Muscle layer of colon (tissue), 2 donors: ENCODE results near the gene CCDC174.

Experiments
- H3K27ac ChIP-seq: one replicate; pipeline ENCODE4 v1.7.0; 2013; ENCODE audit warnings: low read depth, mild to moderate bottlenecking, low read length, moderate library complexity
- H3K27me3 ChIP-seq, 2 donors: one replicate each; pipeline ENCODE4 v1.7.0; 2013; ENCODE audit warnings: low read length in 2 of 2, mild to moderate bottlenecking in 2 of 2; ENCODE audit not compliant: insufficient read depth in 2 of 2, control insufficient read depth in 1 of 2
- H3K36me3 ChIP-seq: one replicate; pipeline ENCODE4 v1.7.0; 2013; ENCODE audit warnings: mild to moderate bottlenecking, low read length; ENCODE audit not compliant: insufficient read depth
- H3K4me1 ChIP-seq: one replicate; pipeline ENCODE4 v1.7.0; 2013; ENCODE audit warnings: mild to moderate bottlenecking, low read length; ENCODE audit not compliant: insufficient read depth
- H3K4me3 ChIP-seq, 2 donors: one replicate each; pipeline ENCODE4 v1.7.0; 2013; ENCODE audit warnings: low read length in 2 of 2, low read depth in 1 of 2, mild to moderate bottlenecking in 1 of 2, moderate library complexity in 1 of 2
- H3K9ac ChIP-seq: one replicate; pipeline ENCODE4 v1.7.0; 2013; ENCODE audit warnings: low read length
- H3K9me3 ChIP-seq: one replicate; pipeline ENCODE4 v1.7.0; 2013; ENCODE audit warnings: mild to moderate bottlenecking, low read length
- donor health status: abdominal sarcoma.
- donor health status: Adenocarcinoma of cecum.

CCDC174 gene

GRCh38 chr3:14614189-14614588 is 37.4 kb upstream of the CCDC174 start:
- Histone ChIP-seq H3K4me1 (no peaks in the 10 kb centered on the region), H3K4me3 (no peak overlapping the region), H3K27me3 (no peaks in the 10 kb centered on the region), H3K36me3 (no peaks in the 10 kb centered on the region), H3K9me3 (no peaks in the 10 kb centered on the region), H3K27ac (no peak overlapping the region), H3K9ac (no peak overlapping the region)

- no peak overlapping the region for H3K27ac ChIP-seq
- H3K27me3 ChIP-seq: no peaks in the 10 kb centered on the region
- H3K4me3 ChIP-seq: no peak overlapping the region
- H3K4me1 ChIP-seq: no peaks in the 10 kb centered on the region
- H3K9me3 ChIP-seq: no peaks in the 10 kb centered on the region
- H3K9ac ChIP-seq: no peak overlapping the region
- H3K36me3 ChIP-seq: no peaks in the 10 kb centered on the region
Measured at GRCh38 chr3:14614862-14615261, 36.7 kb upstream of the CCDC174 start.

GRCh38 chr3:14616606-14617507 is 34.7 kb upstream of the CCDC174 start:
- Histone ChIP-seq H3K27me3 (no peaks in the 10 kb centered on the region), H3K36me3 (no peaks in the 10 kb centered on the region), H3K4me1 (no peaks in the 10 kb centered on the region), H3K9me3 (no peaks in the 10 kb centered on the region), H3K27ac (no peak overlapping the region), H3K4me3 (no peak overlapping the region), H3K9ac (no peak overlapping the region)

GRCh38 chr3:14617508-14618023 is 34.0 kb upstream of the CCDC174 start:
- no peak overlapping the region for H3K4me3 ChIP-seq
- no peaks in the 10 kb centered on the region for H3K36me3 ChIP-seq
- H3K9me3 ChIP-seq: no peaks in the 10 kb centered on the region
- H3K4me1 ChIP-seq: no peaks in the 10 kb centered on the region
- H3K9ac ChIP-seq: no peak overlapping the region
- H3K27ac ChIP-seq: no peak overlapping the region
- H3K27me3 ChIP-seq: no peaks in the 10 kb centered on the region

GRCh38 chr3:14619605-14620004 is 32.0 kb upstream of the CCDC174 start:
- H3K9ac ChIP-seq: no peak overlapping the region
- H3K9me3 ChIP-seq: no peaks in the 10 kb centered on the region
- H3K27me3 ChIP-seq: no peaks in the 10 kb centered on the region
- H3K4me3 ChIP-seq: no peak overlapping the region
- no peaks in the 10 kb centered on the region for H3K36me3 ChIP-seq
- H3K4me1 ChIP-seq: no peaks in the 10 kb centered on the region
- H3K27ac ChIP-seq: no peak overlapping the region

- H3K36me3 ChIP-seq: no peaks in the 10 kb centered on the region
- H3K4me1 ChIP-seq: no peaks in the 10 kb centered on the region
- H3K27me3 ChIP-seq: no peaks in the 10 kb centered on the region
- H3K9me3 ChIP-seq: no peaks in the 10 kb centered on the region
- H3K27ac ChIP-seq: no peak overlapping the region
- no peak overlapping the region for H3K4me3 ChIP-seq
- no peak overlapping the region for H3K9ac ChIP-seq
Measured at GRCh38 chr3:14620512-14620911, 31.1 kb upstream of the CCDC174 start.

GRCh38 chr3:14621093-14621492 is 30.5 kb upstream of the CCDC174 start:
- Histone ChIP-seq H3K27me3 (no peaks in the 10 kb centered on the region), H3K36me3 (no peaks in the 10 kb centered on the region), H3K9ac (no peak overlapping the region), H3K4me1 (no peaks in the 10 kb centered on the region), H3K9me3 (no peaks in the 10 kb centered on the region), H3K4me3 (no peak overlapping the region), H3K27ac (no peak overlapping the region)

- Histone ChIP-seq H3K9ac (no peak overlapping the region), H3K4me1 (no peaks in the 10 kb centered on the region), H3K27me3 (no peaks in the 10 kb centered on the region), H3K4me3 (no peak overlapping the region), H3K9me3 (no peaks in the 10 kb centered on the region), H3K36me3 (no peaks in the 10 kb centered on the region), H3K27ac (no peak overlapping the region)
Measured at GRCh38 chr3:14622368-14622767, 29.2 kb upstream of the CCDC174 start.

GRCh38 chr3:14623569-14624051 is 28.0 kb upstream of the CCDC174 start:
- peaks cover 0 to 4% of the 10 kb centered on the region in 2 donors for H3K27me3 ChIP-seq
- H3K4me1 ChIP-seq: no peaks in the 10 kb centered on the region
- no peak overlapping the region for H3K9ac ChIP-seq
- H3K36me3 ChIP-seq: no peaks in the 10 kb centered on the region
- no peak overlapping the region for H3K4me3 ChIP-seq
- no peak overlapping the region for H3K27ac ChIP-seq
- H3K9me3 ChIP-seq: no peaks in the 10 kb centered on the region

GRCh38 chr3:14624498-14624897 is 27.1 kb upstream of the CCDC174 start:
- H3K9me3 ChIP-seq: no peaks in the 10 kb centered on the region
- no peak overlapping the region for H3K4me3 ChIP-seq
- no peaks in the 10 kb centered on the region for H3K4me1 ChIP-seq
- H3K9ac ChIP-seq: no peak overlapping the region
- no peak overlapping the region for H3K27ac ChIP-seq
- no peaks in the 10 kb centered on the region for H3K36me3 ChIP-seq
- peaks cover 0 to 4% of the 10 kb centered on the region in 2 donors for H3K27me3 ChIP-seq

- H3K4me3 ChIP-seq: no peak overlapping the region
- peaks cover 0 to 4% of the 10 kb centered on the region in 2 donors for H3K27me3 ChIP-seq
- no peak overlapping the region for H3K9ac ChIP-seq
- H3K27ac ChIP-seq: no peak overlapping the region
- H3K9me3 ChIP-seq: no peaks in the 10 kb centered on the region
- H3K4me1 ChIP-seq: no peaks in the 10 kb centered on the region
- no peaks in the 10 kb centered on the region for H3K36me3 ChIP-seq
Measured at GRCh38 chr3:14625443-14625842, 26.1 kb upstream of the CCDC174 start.

GRCh38 chr3:14627815-14628214 is 23.7 kb upstream of the CCDC174 start:
- H3K4me3 ChIP-seq: no peak overlapping the region
- peaks cover 0 to 4% of the 10 kb centered on the region in 2 donors for H3K27me3 ChIP-seq
- no peaks in the 10 kb centered on the region for H3K36me3 ChIP-seq
- no peak overlapping the region for H3K9ac ChIP-seq
- H3K4me1 ChIP-seq: no peaks in the 10 kb centered on the region
- H3K9me3 ChIP-seq: no peaks in the 10 kb centered on the region
- H3K27ac ChIP-seq: no peak overlapping the region
